Heart right ventricle (tissue), 16 donors: Measurements from ENCODE around the gene COLQ. TPM values are rescaled to one million over a fixed set of nuclear protein-coding genes. Genes with fewer than 3 reads are reported as not detected.

Experiments
- ATAC-seq, 8 donors: fragments of 200-7000 bp; cut with Tn5 transposase; one replicate each; pipeline ENCODE4 v1.9.1; 2020; ENCODE audit warnings: mild to moderate bottlenecking in 8 of 8, moderate library complexity in 8 of 8, moderate number of reproducible peaks in 1 of 8
- DNase-seq, 2 donors: peaks; one replicate each; pipeline ENCODE4 v3.0.0-alpha.2; 2020
- H3K27ac ChIP-seq, 10 donors: fragments of 200-600 bp; sonication (generic) in 2 of 10; one replicate each; pipeline versions ENCODE4 v1.5.0 to v1.8.0; 2020 to 2022; ENCODE audit warnings: mild to moderate bottlenecking in 3 of 10
- H3K27me3 ChIP-seq, 7 donors: fragments of 200-600 bp; one replicate each; pipeline ENCODE4 v1.8.0; 2021 to 2022; ENCODE audit warnings: mild to moderate bottlenecking in 2 of 7
- H3K36me3 ChIP-seq, 9 donors: fragments of 200-600 bp; sonication (generic) in 1 of 9; one replicate each; pipeline versions ENCODE4 v1.5.0 to v1.8.0; 2020 to 2022; ENCODE audit warnings: mild to moderate bottlenecking in 2 of 9
- H3K4me1 ChIP-seq, 9 donors: fragments of 200-600 bp; sonication (generic) in 1 of 9; one replicate each; pipeline versions ENCODE4 v1.5.0 to v1.8.0; 2020 to 2022; ENCODE audit warnings: mild to moderate bottlenecking in 4 of 9
- H3K4me3 ChIP-seq, 10 donors: fragments of 200-600 bp; sonication (generic) in 2 of 10; one replicate each; pipeline versions ENCODE4 v1.5.0 to v1.8.0; 2020 to 2022; ENCODE audit warnings: mild to moderate bottlenecking in 7 of 10, moderate library complexity in 2 of 10
- H3K9me3 ChIP-seq, 11 donors: fragments of 200-600 bp in 10 of 11; sonication (generic) in 2 of 11; one replicate each; pipeline versions ENCODE4 v1.5.0 to v1.8.0; 2013 to 2022; ENCODE audit warnings: mild to moderate bottlenecking in 2 of 11, control low read depth in 1 of 11, moderate library complexity in 1 of 11
- WGBS, 2 donors: extraction: QIAGEN DNeasy Blood & Tissue Kit; methylation state at CpG; one replicate each; pipeline ENCODE4 v1.1.7; 2013; ENCODE audit warnings: inconsistent platforms in 1 of 2; 5-methylcytosine and 5-hydroxymethylcytosine counted together
- intact Hi-C, 10 donors: fragments of 100-400 bp; cut with DNase I; formaldehyde crosslinking; loops; one replicate each; pipeline versions ENCODE4 v1.11.1 to v1.14.2; 2022
- polyA plus RNA-seq, 2 donors: library from polyadenylated mRNA; stranded (reverse); fragments of 200-250 nt; gene quantifications; one replicate each; pipeline ENCODE4 v1.2.3, GENCODE V29; 2013
- total RNA-seq, 10 donors: library from RNA; stranded (reverse); fragmentation: NEBNext Ultra II Directional in 3 of 10; extraction: Animal tissue kit (Norgen Biotek cat#: 25700) in 3 of 10; gene quantifications; one replicate each; pipeline versions ENCODE4 v1.2.1 to v1.2.4, GENCODE V29; 2021 to 2023
- TF ChIP-seq, protein P1 (sequence below), 9 donors: fragments of 200-600 bp; sonication (generic) in 2 of 9; IDR thresholded peaks; one replicate each; pipeline versions ENCODE4 v1.5.0 to v1.8.0; 2021 to 2022; ENCODE audit warnings: antibody characterized with exemption in 9 of 9, mild to moderate bottlenecking in 5 of 9, moderate library complexity in 1 of 9
- donor health status: Arrhythmogenic right ventricular cardiomyopathy.
- donor health status: ischemic (EF 13 %, LVEDD 7.1; RV severe dilation, severe dysfunction).
- donor health status: healthy with polysubstance abuse.
- donor health status: DM: no; HTN: yes; CAD: no.
- donor health status: DM: no; HTN: no; CAD: no.
- donor health status: ischemic (EF 25% LVEDD 6.9; RV normal size, moderate dysfunction).
- donor health status: ischemic (EF 25% LVEDD 5.7; RV mildly dilated, moderate dysfunction).
- donor health status: healthy.
- donor health status: DM: yes; HTN: yes; CAD: no.
- donor health status: Ischemic cardiomyopathy.
- donor health status: ischemic (EF 35%, LVEDD 5.7; RV mildly dilated, moderate dysfunction).
- donor health status: nonischemic (EF 11% LVEDD 7.7; RV severe dilation, severe dysfunction).
- donor health status: DM: yes; HTN: yes; CAD: no.
- donor health status: PGD.
- donor health status: ischemic (EF 29% LVEDD 5.4; RV normal size, mild dysfunction).
- donor health status: nonischemic (EF 23%, LVEDD 6.1; RV moderate dilation, normal function).

COLQ gene
- total and polyA plus RNA-seq, 12 donors, result 0.85 to 23.3 (median 13.0) TPM

DNA sequence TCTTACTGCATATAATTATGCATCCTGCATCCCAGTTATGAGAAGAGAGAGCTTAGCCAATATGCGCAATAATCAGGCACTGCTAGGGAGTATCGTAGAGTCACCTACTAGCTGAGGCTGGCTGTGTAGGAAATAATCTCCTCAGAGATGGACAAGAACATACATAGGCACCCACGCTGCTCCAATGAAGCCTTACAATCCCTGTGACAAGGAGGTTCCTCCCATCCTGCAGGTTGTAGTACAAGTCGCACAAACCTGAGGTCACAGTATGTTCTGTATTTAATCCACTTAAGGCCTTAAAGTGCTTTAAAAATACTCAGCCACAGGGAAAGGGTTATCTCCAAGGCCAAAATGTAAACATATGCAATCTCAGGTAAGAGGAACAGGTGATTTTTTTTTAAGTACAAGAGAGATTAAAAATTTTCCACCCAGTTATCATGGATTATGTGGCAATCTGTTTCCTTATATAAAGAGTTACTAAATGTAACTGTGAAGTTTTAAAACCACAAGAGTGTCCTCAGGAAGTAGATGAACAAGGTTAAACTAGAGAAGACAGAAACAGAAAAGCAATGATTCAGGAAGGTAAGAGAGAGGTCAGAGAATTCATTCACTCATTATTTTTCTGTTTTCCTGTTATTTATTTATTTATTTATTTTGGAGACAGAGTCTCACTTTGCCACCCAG is 7.5 kb upstream of the COLQ start:
- no peaks in the 10 kb centered on the region for H3K27me3 ChIP-seq
- no peaks in the 10 kb centered on the region for H3K36me3 ChIP-seq
- no peak for DNase-seq
- H3K27ac ChIP-seq, result no peak overlapping the region
- intact Hi-C loops, result no loop called here
- H3K9me3 ChIP-seq, result no peaks in the 10 kb centered on the region
- peaks cover 0 to 18% (median 5%) of the 10 kb centered on the region in 9 donors for H3K4me1 ChIP-seq
- H3K4me3 ChIP-seq, result no peak overlapping the region
- 87 to 95% methylated on average over 4 of the region's 4 CpGs for WGBS, 2 donors
- no peak for ATAC-seq
- TF ChIP-seq, protein P1, sequence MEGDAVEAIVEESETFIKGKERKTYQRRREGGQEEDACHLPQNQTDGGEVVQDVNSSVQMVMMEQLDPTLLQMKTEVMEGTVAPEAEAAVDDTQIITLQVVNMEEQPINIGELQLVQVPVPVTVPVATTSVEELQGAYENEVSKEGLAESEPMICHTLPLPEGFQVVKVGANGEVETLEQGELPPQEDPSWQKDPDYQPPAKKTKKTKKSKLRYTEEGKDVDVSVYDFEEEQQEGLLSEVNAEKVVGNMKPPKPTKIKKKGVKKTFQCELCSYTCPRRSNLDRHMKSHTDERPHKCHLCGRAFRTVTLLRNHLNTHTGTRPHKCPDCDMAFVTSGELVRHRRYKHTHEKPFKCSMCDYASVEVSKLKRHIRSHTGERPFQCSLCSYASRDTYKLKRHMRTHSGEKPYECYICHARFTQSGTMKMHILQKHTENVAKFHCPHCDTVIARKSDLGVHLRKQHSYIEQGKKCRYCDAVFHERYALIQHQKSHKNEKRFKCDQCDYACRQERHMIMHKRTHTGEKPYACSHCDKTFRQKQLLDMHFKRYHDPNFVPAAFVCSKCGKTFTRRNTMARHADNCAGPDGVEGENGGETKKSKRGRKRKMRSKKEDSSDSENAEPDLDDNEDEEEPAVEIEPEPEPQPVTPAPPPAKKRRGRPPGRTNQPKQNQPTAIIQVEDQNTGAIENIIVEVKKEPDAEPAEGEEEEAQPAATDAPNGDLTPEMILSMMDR (IDR thresholded peaks at IDR 0.05), result no peak

- no peaks in the 10 kb centered on the region for H3K27me3 ChIP-seq
- ATAC-seq, result peak in 5 of 8 donors; percentile 20 to 69 (median 49)
- H3K36me3 ChIP-seq, result no peaks in the 10 kb centered on the region
- H3K9me3 ChIP-seq, result no peaks in the 10 kb centered on the region
- intact Hi-C loops, result no loop called here
- WGBS, 2 donors, result 31 to 43% methylated on average over 4 of the region's 4 CpGs
- DNase-seq, result no peak
- H3K4me3 ChIP-seq, result no peak overlapping the region
- TF ChIP-seq, protein P1 (IDR thresholded peaks at IDR 0.05), result peak in 4 of 9 donors; percentile 30 to 36 (median 32)
- peaks cover 0 to 35% (median 11%) of the 10 kb centered on the region in 9 donors for H3K4me1 ChIP-seq
- H3K27ac ChIP-seq, result no peak overlapping the region
These were observed 5.5 kb upstream of the COLQ start for GRCh38 chr3:15527031-15527459.

DNA sequence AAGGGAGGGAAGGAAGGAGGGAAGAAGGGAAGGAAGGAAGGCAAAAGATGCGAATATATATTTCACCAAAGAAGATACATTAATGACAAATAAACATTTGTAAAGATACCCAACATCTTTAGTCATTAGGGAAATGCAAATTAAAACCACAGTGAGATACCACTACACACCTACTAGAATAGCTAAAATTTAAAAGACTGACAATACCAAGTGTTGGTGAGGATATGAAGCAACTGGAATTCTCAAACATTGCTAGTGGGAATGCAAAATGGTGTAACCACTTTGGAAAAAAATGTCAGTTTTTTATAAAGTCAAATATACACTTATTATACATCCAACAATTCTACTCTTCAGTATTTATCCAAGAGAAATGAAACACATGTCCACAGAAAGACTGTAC is 4.3 kb upstream of the COLQ start:
- Histone ChIP-seq H3K9me3 (no peaks in the 10 kb centered on the region), H3K4me3 (no peak overlapping the region), H3K36me3 (no peaks in the 10 kb centered on the region), H3K27ac (no peak overlapping the region), H3K4me1 (peaks cover 0 to 38% (median 16%) of the 10 kb centered on the region in 9 donors), H3K27me3 (no peaks in the 10 kb centered on the region)
- TF ChIP-seq, protein P1 (IDR thresholded peaks at IDR 0.05), result no peak
- ATAC-seq (no peak), DNase-seq (no peak)
- WGBS, 2 donors, result 96 to 100% methylated on average over 1 of the region's 1 CpG
- intact Hi-C loops, result no loop called here

DNA sequence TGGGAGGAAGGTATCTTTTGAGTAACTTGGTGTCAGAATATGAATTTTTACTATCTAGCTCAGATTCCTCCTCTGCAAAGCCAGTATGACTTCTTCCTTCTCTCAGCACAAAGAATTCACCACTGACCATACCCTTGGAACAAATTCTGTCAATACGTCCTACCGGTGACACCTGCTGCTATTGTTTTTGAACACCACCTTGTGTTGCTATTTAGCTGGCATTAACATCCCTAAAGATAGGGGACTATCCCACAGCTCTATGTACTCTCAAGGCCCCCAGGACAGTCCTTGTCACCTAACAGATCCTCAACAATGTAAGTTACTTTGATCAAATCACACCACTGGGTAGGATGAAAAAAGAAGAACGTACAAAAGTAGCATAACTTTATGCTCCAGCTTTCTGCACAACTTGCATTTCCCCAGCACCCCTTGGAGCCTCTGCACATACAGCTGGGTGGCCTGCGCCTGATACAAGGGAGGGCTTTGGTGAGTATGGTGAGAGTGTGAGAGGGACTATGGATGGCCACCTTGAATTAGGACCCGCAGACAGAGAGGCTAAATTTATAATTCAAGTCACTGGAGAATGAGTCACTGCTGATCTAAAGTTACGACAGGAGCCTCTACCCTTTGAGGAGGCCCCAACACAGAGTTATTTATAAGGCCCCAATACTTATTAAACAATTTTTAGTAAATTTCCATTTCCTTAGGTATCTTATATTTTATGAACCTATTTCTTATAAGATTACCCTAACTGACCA is 2.3 kb upstream of the COLQ start:
- ATAC-seq, result peak in 3 of 8 donors; percentile 18 to 59 (median 43)
- Histone ChIP-seq H3K27ac (peak overlapping the region in 1 of 10 donors; percentile 0), H3K4me1 (peaks cover 0 to 49% (median 25%) of the 10 kb centered on the region in 9 donors), H3K27me3 (no peaks in the 10 kb centered on the region), H3K9me3 (no peaks in the 10 kb centered on the region), H3K4me3 (no peak overlapping the region), H3K36me3 (no peaks in the 10 kb centered on the region)
- DNase-seq, result no peak
- intact Hi-C loops, result no loop called here
- 43 to 66% methylated on average over 6 of the region's 6 CpGs for WGBS, 2 donors
- TF ChIP-seq, protein P1 (IDR thresholded peaks at IDR 0.05), result no peak
